GM13976 (cell line): Measurements from ENCODE around the gene HAUS8.
"Not testable (repeated sequence)": the region's sequence is repeated elsewhere in the genome, so short reads cannot be mapped to it uniquely, and the experiment has no call there.

Source experiments
- DNase-seq: peaks from one replicate; pipeline ENCODE4 v3.0.0; 2012; ENCODE audit warnings: low spot score
- CTCF ChIP-seq: IDR thresholded peaks from 2 replicates; pipeline ENCODE4 v1.5.1; 2012; ENCODE audit warnings: borderline replicate concordance, mild to moderate bottlenecking; ENCODE audit not compliant: insufficient read depth; ENCODE audit errors: extremely low read depth, missing control alignments, control extremely low read depth
- in situ Hi-C: fragments of 300-500 bp; cut with MboI; formaldehyde crosslinking; loops from one replicate; pipeline ENCODE4 v1.12.0; 2022; ENCODE audit warnings: low sequenced_read_pairs, mixed read lengths, inconsistent platforms; ENCODE audit not compliant: unreplicated experiment

HAUS8 gene

GRCh38 chr19:17109962-17110598 is 34.8 kb upstream of the HAUS8 start:
- peak; percentile 89 for DNase-seq
- no peak for TF ChIP-seq CTCF
- in situ Hi-C loops = no loop called here

- no peak for TF ChIP-seq CTCF
- in situ Hi-C loops = no loop called here
These were observed 34.0 kb upstream of the HAUS8 start for GRCh38 chr19:17109300-17109699.

GRCh38 chr19:17108453-17108784 is 33.2 kb upstream of the HAUS8 start:
- DNase-seq = no peak
- in situ Hi-C loops = no loop called here
- TF ChIP-seq CTCF = no peak

More at GRCh38 chr19:17109300-17109699, 34.0 kb upstream of the HAUS8 start:
- DNase-seq = no peak

- in situ Hi-C loops = no loop called here
- TF ChIP-seq CTCF = no peak
- DNase-seq = no peak
These were observed 32.5 kb upstream of the HAUS8 start for GRCh38 chr19:17107546-17108452.

- in situ Hi-C loops, DNase-seq: not testable (repeated sequence)
These were observed 31.7 kb upstream of the HAUS8 start for GRCh38 chr19:17106964-17107363.

DNA sequence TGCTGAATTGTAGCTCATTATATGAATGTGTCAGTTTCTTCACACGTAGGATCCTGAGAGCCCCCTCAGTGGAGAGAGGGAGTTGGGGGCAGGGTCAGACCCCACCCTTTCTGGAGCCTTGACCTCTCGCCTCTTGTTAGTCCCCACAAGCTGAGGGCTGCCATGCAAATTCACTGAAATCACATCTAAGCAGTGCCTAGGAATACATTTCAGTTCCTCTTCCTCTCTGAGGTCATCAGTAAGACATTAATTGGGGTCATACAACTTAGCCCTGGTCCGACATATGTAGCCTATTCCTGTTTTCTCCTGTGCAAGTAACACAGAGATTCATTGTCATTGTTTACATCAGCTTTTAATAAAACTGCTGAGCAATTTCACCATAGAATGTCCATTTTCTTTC is 30.3 kb upstream of the HAUS8 start:
- DNase-seq = peak; percentile 71
- in situ Hi-C loops = no loop called here
- TF ChIP-seq CTCF = no peak

DNA sequence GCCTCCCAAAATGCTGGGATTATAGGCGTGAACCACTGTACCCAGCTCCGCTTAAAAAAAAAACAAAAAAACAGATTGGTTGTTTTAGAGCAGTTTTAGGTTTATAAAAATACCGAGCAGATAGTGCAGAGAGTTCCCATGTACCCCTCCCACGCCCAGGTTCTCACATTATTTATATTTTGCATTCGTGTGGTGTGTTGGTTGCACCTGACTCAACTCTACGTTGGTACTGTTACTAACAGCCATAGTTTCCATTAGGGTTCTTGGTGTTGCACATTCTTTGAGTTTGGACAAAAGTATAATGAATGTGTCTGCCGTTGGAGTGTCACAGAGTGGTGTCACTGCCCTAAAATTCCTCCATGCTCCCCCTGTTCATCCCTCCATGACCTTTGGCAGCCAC is 29.4 kb upstream of the HAUS8 start:
- DNase-seq = peak; percentile 59
- no peak for TF ChIP-seq CTCF
- in situ Hi-C loops = no loop called here
